K562 (cell line): Measurements from ENCODE around the gene TPRG1L. TPM values are rescaled to one million over a fixed set of nuclear protein-coding genes. Genes with fewer than 3 reads are reported as not detected.

Experiments used
- ATAC-seq: fragments of 200-7000 bp; cut with Tn5 transposase; 3 replicates; pipeline ENCODE4 v1.9.1; 2020; ENCODE audit warnings: moderate library complexity
- BruUV-seq: library from RNA; stranded (reverse); fragments of 400-500 nt; replicated peaks from 2 replicates; lab custom pipeline; 2021; lab: Mats Ljungman, UMichigan
- CTCF ChIA-PET: fragments of 300-600 bp; formaldehyde crosslinking; extraction: SDS; loops from one replicate; lab custom pipeline; 2021; ENCODE audit warnings: low intra/inter-chr PET ratio; lab: Yijun Ruan, JAX
- POLR2A ChIA-PET: fragments of 300-600, 350-650 bp; sonication (Branson Sonifier 250); formaldehyde crosslinking; extraction: SDS; loops from one replicate; lab custom pipeline; 2021; ENCODE audit warnings: antibody characterized with exemption, inconsistent platforms; lab: Yijun Ruan, JAX
- DNase-seq, 4 experiments: peaks; one replicate each; pipeline versions ENCODE4 v3.0.0 to v3.0.0-alpha.2; 2011 to 2018; ENCODE audit warnings: low spot score in 3 of 4, mixed read lengths in 3 of 4; ENCODE audit errors: extremely low read depth in 1 of 4
- FAIRE-seq: peaks from 2 replicates; lab custom pipeline; 2011; peaks lifted over from hg19 to GRCh38; lab: Jason Lieb, UNC
- H2AFZ ChIP-seq: 2 replicates; pipeline ENCODE4 v1.6.0; 2011; ENCODE audit warnings: low read depth, low read length, control low read depth, inconsistent platforms
- H3K27ac ChIP-seq: fragments of 200-600 bp; 3 replicates; pipeline ENCODE4 v1.8.0; 2011; ENCODE audit warnings: low read depth, mild to moderate bottlenecking, control low read depth, inconsistent platforms, low read length, moderate library complexity, mixed read lengths; ENCODE audit errors: extremely low read depth
- H3K27me3 ChIP-seq, 2 experiments: fragments of 300-600 bp in 1 of 2; 2 replicates in 1 of 2; 3 replicates in 1 of 2; pipeline versions ENCODE4 v1.6.0 to v1.8.0; 2011; ENCODE audit warnings: inconsistent platforms in 2 of 2, low read length in 2 of 2, mild to moderate bottlenecking in 1 of 2, mixed read lengths in 1 of 2, moderate library complexity in 1 of 2; ENCODE audit not compliant: control insufficient read depth in 2 of 2, insufficient read depth in 2 of 2
- H3K36me3 ChIP-seq: fragments of 300-600 bp; 3 replicates; pipeline ENCODE4 v1.8.0; 2011; ENCODE audit warnings: mild to moderate bottlenecking, low read length, inconsistent platforms; ENCODE audit not compliant: control insufficient read depth, insufficient read depth
- H3K4me1 ChIP-seq, 2 experiments: fragments of 200-600 bp in 1 of 2; replicated peaks in 1 of 2; 2 replicates in 1 of 2; 3 replicates in 1 of 2; pipeline versions ENCODE4 v1.5.1 to v1.8.0; 2011; ENCODE audit warnings: inconsistent platforms in 2 of 2, low read length in 2 of 2, mild to moderate bottlenecking in 1 of 2, mixed read lengths in 1 of 2, moderate library complexity in 1 of 2; ENCODE audit not compliant: control insufficient read depth in 2 of 2, insufficient read depth in 2 of 2
- H3K4me2 ChIP-seq: 2 replicates; pipeline ENCODE4 v1.6.1; 2011; ENCODE audit warnings: low read length, control low read depth, inconsistent platforms, mixed read lengths; ENCODE audit not compliant: insufficient read depth
- H3K4me3 ChIP-seq: fragments of 200-600 bp; sonication (generic), shearing (Covaris generic); 2 replicates; pipeline ENCODE4 v1.5.1; 2016; ENCODE audit warnings: control low read depth, inconsistent platforms
- H3K79me2 ChIP-seq: fragments of 200-600 bp; 3 replicates; pipeline ENCODE4 v1.8.0; 2011; ENCODE audit warnings: low read length, inconsistent platforms; ENCODE audit not compliant: control insufficient read depth, insufficient read depth
- H3K9ac ChIP-seq, 2 experiments: 2 replicates each; pipeline versions ENCODE4 v1.6.0 to v1.6.1; 2011; ENCODE audit warnings: low read depth in 2 of 2, low read length in 2 of 2, control low read depth in 1 of 2, inconsistent platforms in 1 of 2, mild to moderate bottlenecking in 1 of 2, mixed read lengths in 1 of 2; ENCODE audit not compliant: insufficient read depth in 1 of 2
- H3K9me1 ChIP-seq: one replicate; pipeline ENCODE4 v1.6.0; 2011; ENCODE audit warnings: inconsistent platforms, mild to moderate bottlenecking, low read length, moderate library complexity; ENCODE audit not compliant: control insufficient read depth, insufficient read depth
- H3K9me3 ChIP-seq: replicated peaks from 2 replicates; pipeline ENCODE4 v1.5.1; 2011; ENCODE audit warnings: low read depth, low read length, inconsistent platforms; ENCODE audit not compliant: control insufficient read depth, insufficient read depth
- H4K20me1 ChIP-seq: replicated peaks from 2 replicates; pipeline ENCODE4 v1.6.1; 2011; ENCODE audit warnings: low read length, inconsistent platforms, mixed read lengths; ENCODE audit not compliant: control insufficient read depth, insufficient read depth
- CXXC5 ChIP-seq: fragments of 250-450 bp; sonication (Bioruptor Pico); IDR thresholded peaks from 2 replicates; pipeline ENCODE4 v1.8.0; 2022; ENCODE audit warnings: inconsistent platforms, mild to moderate bottlenecking, moderate library complexity
- SP2 ChIP-seq: IDR thresholded peaks from 2 replicates; pipeline ENCODE4 v1.6.1; 2011; ENCODE audit warnings: mild to moderate bottlenecking, low read depth, low read length, moderate library complexity; ENCODE audit not compliant: poor library complexity, severe bottlenecking; ENCODE audit errors: extremely low read depth
- WGBS: fragments of 100-300 bp; shearing (Covaris generic); methylation state at CpG from one replicate; pipeline ENCODE4 v1.1.6; 2016; ENCODE audit warnings: low coverage, mixed read lengths; ENCODE audit not compliant: insufficient coverage; ENCODE audit errors: missing lambda C conversion rate; 5-methylcytosine and 5-hydroxymethylcytosine counted together
- in situ Hi-C: fragments of 300-500 bp; cut with MboI; formaldehyde crosslinking; loops from 4 replicates; pipeline ENCODE4 v1.15.0; 2018; ENCODE audit warnings: inconsistent platforms, mixed read lengths
- intact Hi-C: fragments of 100-400 bp; cut with micrococcal nuclease; formaldehyde crosslinking; loops from 2 replicates; pipeline ENCODE4 v1.14.2; 2022
- polyA plus RNA-seq, 8 experiments: library from polyadenylated mRNA; depleted of rRNA in 4 of 8; stranded (reverse) in 5 of 8; unstranded in 3 of 8; fragments of >200 nt; fragmentation: Nextera tagmentation in 2 of 8; fragmentation: Illumina TruSeq in 1 of 8; extraction: Ambion mirVana in 2 of 8; extraction: Trizol in 1 of 8; gene quantifications; 2 replicates each; pipeline versions ENCODE4 v1.2.1 to v1.2.3, GENCODE V29; 2011 to 2014; ENCODE audit warnings: inconsistent platforms in 1 of 8, missing spikeins in 1 of 8
- total RNA-seq, 7 experiments: library from RNA; depleted of rRNA in 6 of 7; stranded (reverse); fragments of >200 nt in 6 of 7; fragmentation: Illumina TruSeq in 2 of 7; extraction: Trizol in 2 of 7; gene quantifications; 2 replicates each; pipeline versions ENCODE4 v1.2.1 to v1.2.3, GENCODE V29; 2011 to 2021; ENCODE audit warnings: low replicate concordance in 1 of 7
- TF ChIP-seq, protein P1 (sequence below): IDR thresholded peaks from 3 replicates; pipeline ENCODE4 v1.6.1; 2011; ENCODE audit warnings: borderline replicate concordance, mild to moderate bottlenecking, moderate library complexity; ENCODE audit not compliant: insufficient read length; ENCODE audit errors: extremely low read depth
- TF ChIP-seq, protein P2 (sequence below), 3 experiments: fragments of 200-800 bp in 1 of 3; sonication (Bioruptor generic) in 1 of 3; sonication (generic) in 1 of 3; formaldehyde crosslinking in 1 of 3; IDR thresholded peaks; 2 replicates each; pipeline versions ENCODE4 v1.6.1 to v1.8.0; 2016 to 2022; ENCODE audit warnings: mild to moderate bottlenecking in 2 of 3, missing compliant biosample characterization in 2 of 3, missing genetic modification characterization in 2 of 3, missing genetic modification reagents in 1 of 3
- TF ChIP-seq, protein P3 (sequence below): fragments of 200-800 bp; sonication (Bioruptor generic); IDR thresholded peaks from 2 replicates; pipeline ENCODE4 v1.6.1; 2017; ENCODE audit warnings: missing genetic modification characterization, missing compliant biosample characterization
- TF ChIP-seq, protein P4 (sequence below): fragments of 150-350 bp; IDR thresholded peaks from 2 replicates; pipeline ENCODE4 v1.6.1; 2014; ENCODE audit warnings: low read depth, mild to moderate bottlenecking, low read length, borderline replicate concordance

TPRG1L gene
- total and polyA plus RNA-seq, 9 of the 15 experiments (the other 6 are each of a cell fraction or from before 2014, with no cell fraction given), result 1.6 to 11.0 (median 6.2) TPM

DNA sequence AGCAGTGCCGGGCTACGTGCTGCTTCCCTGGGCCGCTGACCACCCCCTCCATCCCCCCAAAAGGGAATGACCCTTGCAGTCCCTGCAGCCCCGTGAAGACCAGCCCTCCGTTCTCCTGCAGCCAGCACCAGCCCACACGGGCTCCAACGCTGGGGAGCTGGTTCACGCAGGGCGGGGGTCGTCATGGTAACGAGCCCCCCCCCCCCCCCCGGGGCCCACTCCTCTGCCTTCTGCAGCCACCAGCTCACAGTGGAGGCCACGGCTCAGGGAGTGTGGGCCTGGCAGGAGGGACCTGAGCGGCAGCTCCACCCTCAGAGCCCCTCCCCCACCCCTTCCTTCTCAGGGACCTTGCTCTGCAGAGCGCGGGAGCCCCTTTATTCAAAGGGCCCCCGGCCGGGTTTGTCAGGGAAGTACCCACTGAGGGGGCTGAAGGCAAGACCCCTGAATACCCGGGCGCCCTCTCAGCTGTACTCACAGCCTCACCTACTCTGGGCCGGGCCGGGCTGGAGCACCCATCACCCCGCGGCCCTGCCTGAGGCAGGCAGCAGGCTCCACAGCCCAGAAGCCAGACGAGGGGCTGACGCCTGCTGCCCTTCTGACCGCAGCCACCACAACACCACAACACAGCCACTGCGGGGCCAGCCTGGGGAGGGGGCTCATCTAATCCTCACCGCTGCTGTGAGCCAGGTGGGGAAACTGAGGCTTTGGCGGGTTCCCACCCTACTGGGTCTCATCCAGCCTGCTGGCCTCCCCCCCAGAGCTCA lies 26.1 kb upstream of the TPRG1L start:
- H3K27me3 ChIP-seq, result peaks cover 28 to 82% of the 10 kb centered on the region in 2 experiments; a peak in 4 of 5 replicates
- POLR2A ChIA-PET, result interaction anchor here (0.6 to 1.5 kb wide), 3 partner anchors 9 to 1360 kb away, joined by 3 read pairs; no protein-coding TSS in a partner anchor

More for the DNA sequence above, 26.1 kb upstream of the TPRG1L start:
- H3K27ac ChIP-seq, result no peak overlapping the region
- BruUV-seq, result no TSS peak
- H3K36me3 ChIP-seq, result no peaks in the 10 kb centered on the region
- WGBS, result 24% methylated on average over 14 of the region's 30 CpGs
- TF ChIP-seq, protein P1, sequence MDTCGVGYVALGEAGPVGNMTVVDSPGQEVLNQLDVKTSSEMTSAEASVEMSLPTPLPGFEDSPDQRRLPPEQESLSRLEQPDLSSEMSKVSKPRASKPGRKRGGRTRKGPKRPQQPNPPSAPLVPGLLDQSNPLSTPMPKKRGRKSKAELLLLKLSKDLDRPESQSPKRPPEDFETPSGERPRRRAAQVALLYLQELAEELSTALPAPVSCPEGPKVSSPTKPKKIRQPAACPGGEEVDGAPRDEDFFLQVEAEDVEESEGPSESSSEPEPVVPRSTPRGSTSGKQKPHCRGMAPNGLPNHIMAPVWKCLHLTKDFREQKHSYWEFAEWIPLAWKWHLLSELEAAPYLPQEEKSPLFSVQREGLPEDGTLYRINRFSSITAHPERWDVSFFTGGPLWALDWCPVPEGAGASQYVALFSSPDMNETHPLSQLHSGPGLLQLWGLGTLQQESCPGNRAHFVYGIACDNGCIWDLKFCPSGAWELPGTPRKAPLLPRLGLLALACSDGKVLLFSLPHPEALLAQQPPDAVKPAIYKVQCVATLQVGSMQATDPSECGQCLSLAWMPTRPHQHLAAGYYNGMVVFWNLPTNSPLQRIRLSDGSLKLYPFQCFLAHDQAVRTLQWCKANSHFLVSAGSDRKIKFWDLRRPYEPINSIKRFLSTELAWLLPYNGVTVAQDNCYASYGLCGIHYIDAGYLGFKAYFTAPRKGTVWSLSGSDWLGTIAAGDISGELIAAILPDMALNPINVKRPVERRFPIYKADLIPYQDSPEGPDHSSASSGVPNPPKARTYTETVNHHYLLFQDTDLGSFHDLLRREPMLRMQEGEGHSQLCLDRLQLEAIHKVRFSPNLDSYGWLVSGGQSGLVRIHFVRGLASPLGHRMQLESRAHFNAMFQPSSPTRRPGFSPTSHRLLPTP, result no peak
- TF ChIP-seq, protein P2, sequence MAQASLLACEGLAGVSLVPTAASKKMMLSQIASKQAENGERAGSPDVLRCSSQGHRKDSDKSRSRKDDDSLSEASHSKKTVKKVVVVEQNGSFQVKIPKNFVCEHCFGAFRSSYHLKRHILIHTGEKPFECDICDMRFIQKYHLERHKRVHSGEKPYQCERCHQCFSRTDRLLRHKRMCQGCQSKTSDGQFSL (CRISPR knock-in tag; IDR thresholded peaks at IDR 0.05), result peak; percentile 20; the same call in 1 of the 2 replicates
- TF ChIP-seq, protein P2 (tag; IDR thresholded peaks at IDR 0.05), result no peak
- TF ChIP-seq SP2 (no peak), CXXC5 (CRISPR knock-in tag) (0 out of 2 replicates have a peak, but pooled peaks have one; percentile 0)
- TF ChIP-seq, protein P3, sequence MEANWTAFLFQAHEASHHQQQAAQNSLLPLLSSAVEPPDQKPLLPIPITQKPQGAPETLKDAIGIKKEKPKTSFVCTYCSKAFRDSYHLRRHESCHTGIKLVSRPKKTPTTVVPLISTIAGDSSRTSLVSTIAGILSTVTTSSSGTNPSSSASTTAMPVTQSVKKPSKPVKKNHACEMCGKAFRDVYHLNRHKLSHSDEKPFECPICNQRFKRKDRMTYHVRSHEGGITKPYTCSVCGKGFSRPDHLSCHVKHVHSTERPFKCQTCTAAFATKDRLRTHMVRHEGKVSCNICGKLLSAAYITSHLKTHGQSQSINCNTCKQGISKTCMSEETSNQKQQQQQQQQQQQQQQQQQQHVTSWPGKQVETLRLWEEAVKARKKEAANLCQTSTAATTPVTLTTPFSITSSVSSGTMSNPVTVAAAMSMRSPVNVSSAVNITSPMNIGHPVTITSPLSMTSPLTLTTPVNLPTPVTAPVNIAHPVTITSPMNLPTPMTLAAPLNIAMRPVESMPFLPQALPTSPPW (CRISPR knock-in tag), result peak; percentile 48
- TF ChIP-seq, protein P4, sequence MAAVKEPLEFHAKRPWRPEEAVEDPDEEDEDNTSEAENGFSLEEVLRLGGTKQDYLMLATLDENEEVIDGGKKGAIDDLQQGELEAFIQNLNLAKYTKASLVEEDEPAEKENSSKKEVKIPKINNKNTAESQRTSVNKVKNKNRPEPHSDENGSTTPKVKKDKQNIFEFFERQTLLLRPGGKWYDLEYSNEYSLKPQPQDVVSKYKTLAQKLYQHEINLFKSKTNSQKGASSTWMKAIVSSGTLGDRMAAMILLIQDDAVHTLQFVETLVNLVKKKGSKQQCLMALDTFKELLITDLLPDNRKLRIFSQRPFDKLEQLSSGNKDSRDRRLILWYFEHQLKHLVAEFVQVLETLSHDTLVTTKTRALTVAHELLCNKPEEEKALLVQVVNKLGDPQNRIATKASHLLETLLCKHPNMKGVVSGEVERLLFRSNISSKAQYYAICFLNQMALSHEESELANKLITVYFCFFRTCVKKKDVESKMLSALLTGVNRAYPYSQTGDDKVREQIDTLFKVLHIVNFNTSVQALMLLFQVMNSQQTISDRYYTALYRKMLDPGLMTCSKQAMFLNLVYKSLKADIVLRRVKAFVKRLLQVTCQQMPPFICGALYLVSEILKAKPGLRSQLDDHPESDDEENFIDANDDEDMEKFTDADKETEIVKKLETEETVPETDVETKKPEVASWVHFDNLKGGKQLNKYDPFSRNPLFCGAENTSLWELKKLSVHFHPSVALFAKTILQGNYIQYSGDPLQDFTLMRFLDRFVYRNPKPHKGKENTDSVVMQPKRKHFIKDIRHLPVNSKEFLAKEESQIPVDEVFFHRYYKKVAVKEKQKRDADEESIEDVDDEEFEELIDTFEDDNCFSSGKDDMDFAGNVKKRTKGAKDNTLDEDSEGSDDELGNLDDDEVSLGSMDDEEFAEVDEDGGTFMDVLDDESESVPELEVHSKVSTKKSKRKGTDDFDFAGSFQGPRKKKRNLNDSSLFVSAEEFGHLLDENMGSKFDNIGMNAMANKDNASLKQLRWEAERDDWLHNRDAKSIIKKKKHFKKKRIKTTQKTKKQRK, result no peak
- TF ChIP-seq, all 486 proteins: peak for 3
- H3K4me1 ChIP-seq, result peaks cover 0 to 60% of the 10 kb centered on the region in 2 experiments; a peak in 2 of 5 replicates
- FAIRE-seq (no peak), DNase-seq (peak in 2 of 4 experiments; percentile 41), ATAC-seq (no peak; the same call in 2 of the 3 replicates)
- intact Hi-C loops, result no loop called here
- 0 out of 4 replicates have a peak overlapping the region, but pooled peaks of 1 of the 2 experiments have one; percentile 17 for H3K9ac ChIP-seq
- H2AFZ ChIP-seq, result peak overlapping the region; percentile 43
- H3K79me2 ChIP-seq, result no peaks in the 10 kb centered on the region
- no peaks in the 10 kb centered on the region for H3K9me1 ChIP-seq
- H3K4me3 ChIP-seq, result no peak overlapping the region
- H3K9me3 ChIP-seq, result no peaks in the 10 kb centered on the region
- H4K20me1 ChIP-seq, result peaks cover 21% of the 10 kb centered on the region
- in situ Hi-C loops, result no loop called here
- H3K4me2 ChIP-seq, result no peak overlapping the region
- CTCF ChIA-PET, result no interaction called here
